Effector memory CD8-positive, alpha-beta T cell (primary cell): ENCODE results near the gene TUBA3E.
"Not testable (repeated sequence)": the region's sequence is repeated elsewhere in the genome, so short reads cannot be mapped to it uniquely, and the experiment has no call there.

Experiments
- ATAC-seq: fragments of 150-1000 bp; cut with Tn5 transposase; replicated peaks from 2 replicates; pipeline ENCODE4 v1.10.0; 2021; ENCODE audit warnings: mild to moderate bottlenecking, moderate library complexity
- DNase-seq, 3 experiments: peaks; one replicate each; pipeline ENCODE4 v3.0.0; 2021
- H3K27ac Mint-ChIP-seq, 2 donors: one replicate each; pipeline ENCODE4 v1.8.0; 2022; ENCODE audit warnings: mild to moderate bottlenecking in 2 of 2, mixed read lengths in 2 of 2, moderate library complexity in 2 of 2
- H3K27me3 Mint-ChIP-seq, 2 donors: one replicate each; pipeline ENCODE4 v1.8.0; 2022; ENCODE audit warnings: mixed read lengths in 2 of 2
- H3K36me3 Mint-ChIP-seq: one replicate; pipeline ENCODE4 v1.8.0; 2022; ENCODE audit warnings: mild to moderate bottlenecking, moderate library complexity, mixed read lengths; ENCODE audit not compliant: insufficient read depth
- H3K4me1 Mint-ChIP-seq, 2 donors: one replicate each; pipeline ENCODE4 v1.8.0; 2022; ENCODE audit warnings: low read depth in 2 of 2, mixed read lengths in 2 of 2
- H3K4me3 Mint-ChIP-seq, 2 donors: one replicate each; pipeline ENCODE4 v1.8.0; 2022; ENCODE audit warnings: mild to moderate bottlenecking in 2 of 2, mixed read lengths in 2 of 2, moderate library complexity in 2 of 2
- H3K9me3 Mint-ChIP-seq, 2 donors: one replicate each; pipeline ENCODE4 v1.8.0; 2022; ENCODE audit warnings: mixed read lengths in 2 of 2

TUBA3E gene

DNA sequence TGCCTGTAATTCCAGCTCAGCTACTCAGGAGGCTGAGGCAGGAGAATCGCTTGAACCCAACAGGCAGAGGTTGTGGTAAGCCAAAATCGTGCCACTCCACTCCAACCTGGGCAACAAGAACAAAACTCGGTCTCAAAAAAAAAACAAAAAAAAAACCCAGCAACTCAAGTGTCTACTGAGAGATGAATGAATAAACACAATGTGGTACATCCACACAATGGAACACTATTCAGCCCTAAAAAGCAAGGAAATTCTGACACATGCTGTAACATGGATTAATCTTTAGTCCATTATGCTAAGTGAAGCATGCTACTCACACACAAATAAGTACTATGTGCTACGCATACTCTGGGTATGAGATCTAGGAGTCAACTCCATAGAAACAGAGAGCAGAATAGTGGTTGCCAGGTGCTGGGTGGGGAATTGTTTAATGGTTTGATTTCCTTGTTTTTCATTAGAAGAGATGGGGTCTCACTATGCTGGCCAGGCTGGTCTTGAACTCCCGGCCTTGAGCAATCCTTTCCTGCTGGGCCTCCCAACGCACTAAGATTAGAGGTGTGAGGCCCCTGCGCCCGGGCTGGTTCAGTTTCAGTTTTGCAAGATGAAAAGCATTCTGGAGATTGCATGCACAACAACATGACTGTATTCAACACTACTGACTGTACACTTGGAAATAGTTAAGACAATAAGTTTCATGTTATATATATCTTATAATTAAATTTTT is 32.8 kb downstream of the TUBA3E start:
- no peaks in the 10 kb centered on the region for H3K9me3 Mint-ChIP-seq
- ATAC-seq (no peak), DNase-seq (no peak)
- H3K36me3 Mint-ChIP-seq, result peaks cover 65% of the 10 kb centered on the region
- no peaks in the 10 kb centered on the region for H3K27me3 Mint-ChIP-seq
- peaks cover 0 to 4% of the 10 kb centered on the region in 2 donors for H3K4me1 Mint-ChIP-seq
- H3K27ac Mint-ChIP-seq, result no peak overlapping the region
- no peak overlapping the region for H3K4me3 Mint-ChIP-seq

GRCh38 chr2:130162968-130163367 is 35.3 kb downstream of the TUBA3E start:
- H3K4me1 Mint-ChIP-seq, result peaks cover 3 to 12% of the 10 kb centered on the region in 2 donors
- no peaks in the 10 kb centered on the region for H3K9me3 Mint-ChIP-seq
- no peak for ATAC-seq
- no peak overlapping the region for H3K4me3 Mint-ChIP-seq
- no peak for DNase-seq
- peaks cover 69% of the 10 kb centered on the region for H3K36me3 Mint-ChIP-seq
- no peaks in the 10 kb centered on the region for H3K27me3 Mint-ChIP-seq
- no peak overlapping the region for H3K27ac Mint-ChIP-seq

GRCh38 chr2:130162486-130162885 is 35.8 kb downstream of the TUBA3E start:
- not testable (repeated sequence) for H3K4me3 Mint-ChIP-seq, H3K27ac Mint-ChIP-seq, H3K9me3 Mint-ChIP-seq, H3K27me3 Mint-ChIP-seq, DNase-seq, ATAC-seq
- Mint-ChIP-seq H3K4me1 (peaks cover 8 to 13% of the 10 kb centered on the region in 2 donors), H3K36me3 (peaks cover 66% of the 10 kb centered on the region)

DNA sequence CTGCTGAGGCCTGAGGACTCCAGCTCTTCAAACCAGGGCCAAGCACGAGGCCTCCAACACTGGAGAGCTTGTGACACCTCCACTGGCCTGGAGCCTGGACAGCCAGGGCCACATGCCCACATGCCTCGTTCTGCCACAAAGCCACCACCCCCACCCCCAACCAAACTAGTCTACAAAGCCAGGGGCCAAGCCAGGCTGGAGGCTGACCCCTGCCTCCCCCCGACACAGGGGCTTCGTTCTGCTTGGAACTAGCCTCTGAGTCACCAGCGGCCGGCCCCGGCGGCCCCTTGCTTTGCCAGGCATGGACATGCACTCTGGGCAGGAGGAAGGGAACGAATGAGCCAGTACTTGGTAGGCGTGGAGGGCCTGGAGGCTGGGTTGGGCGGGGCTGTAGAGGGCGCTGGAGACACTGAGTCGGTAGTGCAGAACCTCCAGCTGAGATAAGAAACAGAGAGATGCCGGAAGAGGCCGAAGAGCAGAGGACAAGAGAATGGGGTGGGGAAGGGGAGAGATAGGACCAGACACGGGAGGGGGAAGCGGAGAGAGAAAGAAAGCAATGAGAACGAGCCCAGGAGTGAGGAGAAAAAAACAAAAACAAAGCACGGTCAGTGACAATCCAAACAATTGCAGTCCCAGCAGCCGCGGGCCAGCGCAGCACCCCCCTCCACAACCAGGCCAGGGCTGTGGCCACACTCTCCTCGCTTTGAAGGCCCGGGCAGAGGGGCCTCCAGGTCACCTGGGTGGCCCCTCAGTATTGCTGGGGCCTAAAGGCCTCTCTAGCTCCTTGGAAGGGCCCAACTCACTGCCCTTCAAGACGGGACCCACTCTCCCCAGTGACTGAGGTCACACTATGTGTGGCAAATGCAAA is 37.2 kb downstream of the TUBA3E start:
- peaks cover 9 to 13% of the 10 kb centered on the region in 2 donors for H3K4me1 Mint-ChIP-seq
- not testable (repeated sequence) for H3K4me3 Mint-ChIP-seq, ATAC-seq, DNase-seq, H3K9me3 Mint-ChIP-seq, H3K27ac Mint-ChIP-seq, H3K27me3 Mint-ChIP-seq
- H3K36me3 Mint-ChIP-seq, result peaks cover 61% of the 10 kb centered on the region

- Mint-ChIP-seq H3K27ac (peak overlapping the region in 1 of 2 donors; percentile 53), H3K4me3 (peak overlapping the region in 1 of 2 donors; percentile 11), H3K4me1 (peaks cover 9 to 13% of the 10 kb centered on the region in 2 donors), H3K36me3 (peaks cover 57% of the 10 kb centered on the region), H3K9me3 (no peaks in the 10 kb centered on the region), H3K27me3 (no peaks in the 10 kb centered on the region)
- ATAC-seq (no peak), DNase-seq (no peak)
Measured at GRCh38 chr2:130160131-130160530, 38.1 kb downstream of the TUBA3E start.

- H3K27me3 Mint-ChIP-seq, H3K4me3 Mint-ChIP-seq, ATAC-seq, H3K9me3 Mint-ChIP-seq, DNase-seq: not testable (repeated sequence)
- Mint-ChIP-seq H3K4me1 (peaks cover 9 to 13% of the 10 kb centered on the region in 2 donors), H3K36me3 (peaks cover 53% of the 10 kb centered on the region), H3K27ac (peak overlapping the region in 1 of 2 donors; percentile 26)
Measured at GRCh38 chr2:130159376-130159775, 38.9 kb downstream of the TUBA3E start.

DNA sequence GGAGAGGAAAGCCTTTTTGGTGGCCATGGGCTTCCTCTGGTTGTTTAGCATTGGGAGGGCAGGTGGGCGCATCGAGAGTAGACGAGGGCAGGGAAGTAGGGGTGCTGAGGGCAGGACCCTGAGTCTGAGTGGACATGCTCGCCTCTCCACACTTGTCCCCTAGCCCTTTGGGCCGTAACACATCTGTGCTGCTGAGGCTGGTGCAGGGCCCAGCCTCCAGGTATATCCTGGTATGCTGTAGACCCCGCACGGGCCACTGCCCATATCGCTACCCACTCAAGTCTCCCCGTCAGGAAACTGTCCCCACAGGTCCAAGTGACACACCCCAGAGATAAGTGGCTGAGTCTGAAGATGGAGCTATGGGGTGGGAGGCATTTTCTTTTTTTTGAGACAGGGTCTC is 39.6 kb downstream of the TUBA3E start:
- Mint-ChIP-seq H3K27me3 (no peaks in the 10 kb centered on the region), H3K36me3 (peaks cover 52% of the 10 kb centered on the region), H3K4me3 (no peak overlapping the region), H3K9me3 (no peaks in the 10 kb centered on the region), H3K27ac (peak overlapping the region; percentile 57 to 58), H3K4me1 (peaks cover 9 to 13% of the 10 kb centered on the region in 2 donors)
- DNase-seq (no peak), ATAC-seq (no peak)

GRCh38 chr2:130157825-130158514 is 40.3 kb downstream of the TUBA3E start:
- not testable (repeated sequence) for DNase-seq, H3K27me3 Mint-ChIP-seq, H3K9me3 Mint-ChIP-seq, H3K4me3 Mint-ChIP-seq
- Mint-ChIP-seq H3K36me3 (peaks cover 48% of the 10 kb centered on the region), H3K27ac (peak overlapping the region; percentile 57 to 58), H3K4me1 (peaks cover 9 to 13% of the 10 kb centered on the region in 2 donors)
- peak; percentile 55 for ATAC-seq

DNA sequence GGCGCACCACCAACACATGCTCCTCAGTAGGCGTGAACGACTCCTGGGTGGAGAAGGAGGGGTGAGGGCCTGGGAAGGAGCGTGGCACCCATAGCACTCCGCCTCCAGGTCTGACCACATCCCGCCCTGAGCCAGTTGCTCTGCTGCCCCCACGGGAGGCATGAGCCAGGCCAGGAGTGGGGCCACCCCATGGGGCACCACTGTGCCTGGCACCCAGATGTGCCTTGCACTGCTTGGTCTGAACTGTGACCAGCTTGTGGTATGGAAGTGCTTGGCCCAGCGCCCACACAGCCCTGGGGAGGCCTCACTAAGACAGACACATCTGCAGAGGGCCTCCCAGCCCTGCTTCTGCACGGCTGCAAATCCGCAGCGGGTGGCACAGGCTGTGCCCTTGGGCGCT is 40.9 kb downstream of the TUBA3E start:
- H3K4me1 Mint-ChIP-seq, result peaks cover 9 to 13% of the 10 kb centered on the region in 2 donors
- peak; percentile 34 for ATAC-seq
- not testable (repeated sequence) for DNase-seq, H3K4me3 Mint-ChIP-seq, H3K9me3 Mint-ChIP-seq, H3K27me3 Mint-ChIP-seq
- peak overlapping the region; percentile 57 to 58 for H3K27ac Mint-ChIP-seq
- H3K36me3 Mint-ChIP-seq, result peaks cover 50% of the 10 kb centered on the region

GRCh38 chr2:130156624-130157004 is 41.6 kb downstream of the TUBA3E start:
- Mint-ChIP-seq H3K36me3 (peaks cover 53% of the 10 kb centered on the region), H3K27ac (peak overlapping the region in 1 of 2 donors; percentile 78), H3K27me3 (no peaks in the 10 kb centered on the region), H3K4me1 (peaks cover 9 to 13% of the 10 kb centered on the region in 2 donors), H3K4me3 (no peak overlapping the region), H3K9me3 (no peaks in the 10 kb centered on the region)
- ATAC-seq (no peak), DNase-seq (no peak)

DNA sequence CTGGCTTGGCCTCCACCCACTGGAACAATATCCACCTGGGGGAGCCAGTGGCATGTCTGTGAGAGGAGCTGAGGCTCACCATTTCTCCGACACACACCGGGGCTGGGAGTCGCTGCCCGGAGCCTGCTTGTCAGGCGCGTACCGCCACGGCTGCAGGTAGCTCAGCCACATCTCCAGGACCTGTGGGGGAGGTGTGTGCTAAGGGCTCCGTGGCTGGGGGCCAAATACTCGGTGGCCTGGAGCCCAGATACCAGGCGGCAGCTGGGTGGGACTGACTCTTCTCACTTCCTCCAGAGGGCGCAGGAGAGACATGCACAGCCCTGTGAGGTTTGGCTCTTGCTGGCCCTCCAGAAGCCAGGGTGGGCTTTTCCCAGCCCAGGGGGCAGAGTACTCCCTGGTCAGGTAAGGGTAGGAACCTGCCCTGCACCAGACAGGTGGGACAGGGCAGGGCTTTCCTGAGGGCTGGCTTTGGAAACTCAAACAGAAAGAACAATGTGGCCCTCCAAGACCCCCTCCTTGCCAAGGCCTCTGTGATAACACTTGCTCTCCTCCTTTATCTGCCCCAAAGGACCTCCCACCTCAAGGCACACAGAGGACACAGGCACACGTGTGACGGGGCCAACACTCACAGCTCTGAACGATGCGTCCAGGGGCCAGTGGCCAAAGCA is 42.1 kb downstream of the TUBA3E start:
- H3K4me3 Mint-ChIP-seq, H3K9me3 Mint-ChIP-seq, DNase-seq, ATAC-seq, H3K27me3 Mint-ChIP-seq: not testable (repeated sequence)
- H3K27ac Mint-ChIP-seq, result peak overlapping the region in 1 of 2 donors; percentile 78
- peaks cover 52% of the 10 kb centered on the region for H3K36me3 Mint-ChIP-seq
- H3K4me1 Mint-ChIP-seq, result peaks cover 9 to 11% of the 10 kb centered on the region in 2 donors

DNA sequence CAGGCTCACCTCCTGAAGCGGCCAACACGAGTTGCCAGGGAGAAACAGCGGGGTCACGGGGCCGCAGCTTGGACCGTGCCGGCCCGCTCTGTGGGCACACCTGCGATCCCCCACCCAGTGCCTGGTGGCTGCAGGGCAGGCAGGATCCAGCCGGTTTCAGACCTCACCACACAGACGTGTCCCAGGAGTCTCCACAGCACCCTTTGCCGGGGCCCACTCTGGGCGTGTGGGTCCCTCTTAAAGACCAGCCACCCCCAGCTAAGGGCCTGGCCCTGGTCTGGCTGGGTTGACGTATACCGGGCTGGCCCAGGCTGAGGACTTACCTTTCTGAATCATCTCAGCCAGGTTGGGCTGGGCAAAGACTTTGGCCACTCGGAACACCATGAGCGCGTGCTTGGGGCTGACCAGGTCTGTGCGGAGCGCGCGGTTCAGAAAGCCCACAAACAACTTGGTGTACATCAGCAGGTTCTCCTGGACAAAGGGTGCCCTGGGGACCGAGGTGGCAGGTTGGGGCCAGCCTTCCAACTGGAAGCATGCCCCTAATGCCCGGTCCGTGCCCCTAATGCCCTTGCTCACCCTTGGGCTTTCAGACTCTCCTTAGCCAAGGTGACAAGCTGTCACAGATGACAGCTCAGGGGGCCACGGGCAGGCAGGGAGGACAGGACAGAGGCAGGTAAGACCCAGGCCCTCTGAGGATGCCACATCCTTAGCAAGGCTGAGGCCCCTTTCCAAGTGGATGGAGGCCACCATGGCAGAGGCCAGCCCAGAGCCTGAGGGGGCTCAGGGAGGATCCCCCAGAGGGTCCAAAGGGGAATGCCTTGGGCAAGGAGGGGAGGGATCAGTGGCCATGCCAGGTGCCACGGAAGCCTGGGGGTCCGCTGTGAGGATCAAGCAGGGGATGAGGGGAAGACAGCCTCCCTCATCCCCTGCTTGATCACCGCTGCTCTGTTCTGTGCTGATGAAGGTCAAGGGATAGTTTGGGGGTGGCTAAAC is 43.2 kb downstream of the TUBA3E start:
- H3K4me3 Mint-ChIP-seq, result no peak overlapping the region
- H3K27ac Mint-ChIP-seq, result peak overlapping the region in 1 of 2 donors; percentile 15
- H3K36me3 Mint-ChIP-seq, result peaks cover 51% of the 10 kb centered on the region
- H3K27me3 Mint-ChIP-seq, result no peaks in the 10 kb centered on the region
- H3K4me1 Mint-ChIP-seq, result peaks cover 6 to 9% of the 10 kb centered on the region in 2 donors
- no peak for ATAC-seq
- H3K9me3 Mint-ChIP-seq, result no peaks in the 10 kb centered on the region
- no peak for DNase-seq
